Stimulated activated CD4-positive, alpha-beta T cell treated with anti-CD3 and anti-CD28 coated beads, Interleukin-2, amount 100 ng/mL, for 24 hours (primary cell): ENCODE measurements around the gene NR2F6.
A peak's percentile ranks its signal among the peaks of the same experiment; 100 is the strongest.
"Not testable (repeated sequence)": the region's sequence is repeated elsewhere in the genome, so short reads cannot be mapped to it uniquely, and the experiment has no call there.

Experiments
- DNase-seq, 2 donors: peaks; one replicate each; pipeline ENCODE4 v3.0.0-alpha.2; 2020

The NR2F6 gene

DNA sequence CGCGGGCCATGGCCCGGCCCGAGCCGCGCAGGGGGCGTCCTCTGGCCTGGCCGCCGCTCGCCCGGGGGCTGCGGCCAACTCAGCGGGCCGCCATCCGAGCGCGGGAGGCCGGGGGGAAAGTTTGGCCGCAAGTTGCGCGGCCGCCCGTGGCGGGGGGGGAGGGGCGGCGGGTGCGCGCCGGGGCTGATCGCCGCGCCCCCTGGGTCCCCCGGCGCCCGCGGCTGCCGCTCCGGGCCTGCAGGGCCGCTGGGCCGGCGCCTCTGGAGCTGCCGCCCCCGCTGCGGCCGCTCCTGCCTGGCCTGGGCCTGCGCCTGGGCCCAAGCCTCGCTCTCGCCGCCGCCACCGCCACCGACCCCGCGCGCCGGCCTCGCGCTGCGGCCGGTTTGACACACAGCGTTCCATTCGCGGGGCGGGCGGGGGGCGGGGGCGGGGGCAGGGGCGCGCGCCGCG, at the start of gene NR2F6:
Gene NR2F6, minus strand, starts transcription at position 385 of the 450 bp plus-strand sequence. CDS start 699 bp downstream, outside the sequence.
- no peak for DNase-seq

DNA sequence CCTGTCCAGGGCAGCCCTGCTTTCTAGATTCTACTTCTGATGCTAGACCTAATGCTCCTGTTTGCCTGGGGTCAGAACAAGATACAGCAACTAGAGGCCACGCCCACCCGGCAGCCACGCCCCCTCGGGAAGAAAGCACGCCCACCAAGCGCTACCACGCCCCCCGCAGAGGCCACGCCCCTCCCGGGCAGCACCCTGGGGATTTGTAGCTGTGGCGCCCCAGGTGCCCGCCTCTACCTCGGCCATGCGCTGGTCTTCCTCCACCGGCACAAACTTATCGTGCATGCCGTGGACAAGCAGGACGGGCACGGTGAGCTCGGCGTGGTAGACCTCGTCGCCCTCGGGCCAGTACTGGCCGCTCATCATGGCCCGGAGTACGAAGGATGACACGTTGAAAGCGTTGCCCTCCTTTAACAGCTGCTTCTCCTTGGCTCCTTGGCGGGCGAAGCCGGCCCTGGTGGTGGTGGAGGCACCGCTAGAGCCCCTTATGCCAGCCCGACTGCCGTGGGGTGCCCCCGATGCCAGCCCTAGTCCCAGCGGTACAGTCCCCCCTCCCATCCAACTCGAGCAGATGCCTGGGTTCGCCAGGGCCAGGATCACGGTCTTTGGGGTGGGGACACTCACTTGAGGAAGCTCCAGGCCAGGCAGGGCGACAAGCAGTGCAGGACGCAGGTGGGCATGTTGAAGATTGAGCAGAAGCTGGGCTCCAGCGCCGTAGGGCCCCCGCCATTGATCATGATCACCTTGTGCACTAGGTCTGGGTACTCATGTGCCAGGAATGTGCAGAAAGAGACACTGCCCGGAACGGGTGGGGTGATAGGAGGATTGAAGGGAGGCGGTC, 48.6 kb upstream of the NR2F6 start:
- DNase-seq, result peak; percentile 67 to 76

DNA sequence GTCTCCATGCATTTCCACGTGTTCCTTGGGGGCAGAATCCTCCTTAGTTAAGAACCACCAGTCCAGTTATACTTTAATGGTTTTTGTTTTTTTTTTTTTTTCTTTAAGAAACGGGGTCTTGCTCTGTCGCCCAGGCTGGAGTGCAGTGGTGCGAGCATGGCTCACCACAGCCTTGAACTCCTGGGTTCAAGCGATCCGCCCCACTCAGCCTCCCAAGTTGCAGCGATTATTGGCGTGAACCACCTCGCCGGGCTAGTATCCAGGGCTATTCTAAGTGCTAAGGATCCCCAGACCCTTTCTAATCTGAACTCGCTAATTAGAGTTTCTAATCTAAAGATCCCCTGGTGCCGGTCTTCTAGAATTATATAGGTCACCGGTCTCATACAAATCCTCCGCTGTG, 47.9 kb upstream of the NR2F6 start:
- no peak for DNase-seq

DNA sequence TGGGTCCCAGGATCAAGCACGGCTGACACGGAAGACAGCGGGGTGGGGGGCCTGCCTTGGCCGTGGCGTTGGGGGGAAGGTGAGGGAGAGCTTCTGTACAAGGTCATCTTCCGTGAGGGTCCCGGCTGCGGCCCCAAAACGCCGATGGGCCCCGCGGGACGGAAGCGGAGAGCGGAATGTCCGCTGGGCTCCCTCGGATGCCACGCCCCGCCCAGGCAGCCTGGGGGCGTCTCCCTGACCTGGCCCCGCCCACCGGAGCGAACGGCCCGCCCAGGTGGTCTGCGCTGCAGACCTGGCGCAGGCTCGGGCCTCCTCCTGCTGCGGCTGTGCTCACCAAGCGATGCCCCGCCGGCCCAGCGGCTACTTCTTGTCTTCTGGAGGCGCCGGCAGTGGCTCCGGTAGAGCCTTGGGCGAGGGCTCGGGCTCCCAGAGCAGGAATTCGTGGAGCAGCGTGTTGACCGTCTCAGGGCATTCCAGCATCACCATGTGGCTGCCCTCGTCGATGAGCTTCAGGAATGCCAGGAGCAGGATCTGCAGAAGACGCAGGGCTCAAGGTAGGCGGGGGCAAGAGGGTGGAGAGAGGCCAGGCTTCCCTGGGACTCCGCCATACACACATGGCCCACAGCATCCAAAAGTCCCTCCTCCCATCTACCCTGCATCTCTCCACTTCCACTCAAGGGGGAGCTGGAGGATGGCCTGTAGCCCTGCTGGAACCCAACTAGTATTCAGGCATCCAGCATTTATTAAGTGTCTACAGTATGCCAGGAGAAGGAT, 46.8 kb upstream of the NR2F6 start:
- DNase-seq, result peak; percentile 84 to 88

DNA sequence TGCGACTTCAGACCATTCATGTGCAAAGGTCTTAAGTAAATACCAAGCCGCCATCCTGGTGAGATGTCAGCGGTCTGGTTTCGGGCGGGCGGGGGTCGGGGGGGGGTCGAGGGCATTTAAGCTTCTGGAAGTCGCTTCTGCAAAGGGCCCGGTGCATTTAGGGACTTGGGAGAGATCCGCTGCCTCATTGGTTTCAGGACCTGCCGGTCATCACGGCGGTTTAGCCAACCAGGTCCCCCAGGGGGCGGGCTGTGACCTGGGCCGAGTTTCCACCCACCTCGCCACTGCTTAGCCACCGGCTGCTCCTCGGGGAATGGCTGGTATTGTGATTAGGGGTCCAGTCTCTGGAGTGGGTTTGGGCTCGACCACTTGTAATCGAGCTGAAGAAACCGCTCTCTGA, 43.8 kb upstream of the NR2F6 start:
- DNase-seq, result peak; percentile 59 to 77

DNA sequence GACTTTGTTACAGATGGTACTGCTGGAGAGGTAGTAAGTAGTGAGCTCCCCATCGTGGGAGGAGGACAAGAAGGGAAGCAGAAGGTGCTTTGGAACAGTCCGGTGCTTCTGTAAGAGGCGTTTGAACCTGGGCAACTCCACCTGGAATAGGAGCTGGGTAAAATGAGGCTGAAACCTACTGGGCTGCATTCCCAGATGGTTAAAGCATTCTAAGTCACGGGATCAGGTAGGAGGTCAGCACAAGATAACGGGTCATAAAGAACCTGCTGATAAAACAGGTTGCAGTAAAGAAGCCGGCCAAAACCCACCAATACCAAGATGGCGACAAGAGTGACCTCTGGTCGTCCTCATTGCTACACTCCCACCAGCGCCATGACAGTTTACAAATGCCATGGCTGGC, 41.0 kb upstream of the NR2F6 start:
- DNase-seq, result no peak

DNA sequence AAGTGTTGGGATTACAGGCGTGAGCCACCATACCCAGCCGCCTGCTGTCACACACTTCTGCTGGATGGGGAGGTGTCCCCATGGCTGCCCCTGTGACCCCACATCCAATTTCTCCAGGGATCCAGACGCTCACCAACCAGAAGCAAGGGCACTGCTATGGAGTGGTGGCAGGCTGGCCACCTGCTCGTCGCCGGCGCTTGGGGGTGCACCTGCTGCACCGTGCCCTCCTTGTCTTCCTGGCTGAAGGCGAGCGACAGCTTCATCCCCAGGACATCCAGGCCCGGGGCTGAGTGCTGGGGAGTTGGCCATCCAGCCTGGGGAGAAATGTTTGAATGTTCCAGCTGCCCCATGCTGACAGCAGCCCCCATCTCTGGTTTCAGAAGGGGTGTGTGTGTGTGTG, 40.5 kb upstream of the NR2F6 start:
- DNase-seq, result no peak

DNA sequence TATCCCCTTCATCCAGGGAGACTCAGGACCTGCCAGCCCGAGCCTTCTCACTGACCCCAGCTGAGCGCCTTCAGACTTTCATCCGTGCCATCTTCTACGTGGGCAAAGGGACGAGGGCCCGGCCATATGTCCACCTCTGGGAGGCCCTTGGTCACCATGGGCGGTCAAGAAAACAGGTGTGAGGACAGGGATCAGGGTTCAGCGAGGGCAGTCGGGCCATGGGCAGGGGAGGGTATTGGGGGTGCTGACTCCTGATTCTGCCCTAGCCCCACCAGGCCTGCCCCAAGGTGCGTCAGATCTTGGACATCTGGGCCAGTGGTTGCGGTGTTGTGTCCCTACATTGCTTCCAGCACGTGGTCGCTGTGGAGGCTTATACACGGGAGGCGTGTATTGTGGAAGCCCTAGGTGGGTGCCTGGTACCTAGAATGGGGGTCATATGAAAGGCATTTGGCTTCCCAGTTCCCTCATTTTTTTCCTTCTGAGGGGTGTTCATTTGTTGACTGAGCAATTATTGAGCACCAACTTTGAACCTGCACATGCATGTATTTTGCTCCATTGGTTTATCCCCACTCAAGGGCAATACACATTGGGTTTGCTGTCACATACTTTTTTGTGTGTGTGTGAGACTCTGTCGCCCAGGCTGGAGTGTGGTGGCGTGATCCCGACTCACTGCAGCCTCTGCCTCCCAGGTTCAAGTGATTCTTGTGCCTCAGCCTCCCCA, 39.9 kb upstream of the NR2F6 start:
- DNase-seq, result no peak

DNA sequence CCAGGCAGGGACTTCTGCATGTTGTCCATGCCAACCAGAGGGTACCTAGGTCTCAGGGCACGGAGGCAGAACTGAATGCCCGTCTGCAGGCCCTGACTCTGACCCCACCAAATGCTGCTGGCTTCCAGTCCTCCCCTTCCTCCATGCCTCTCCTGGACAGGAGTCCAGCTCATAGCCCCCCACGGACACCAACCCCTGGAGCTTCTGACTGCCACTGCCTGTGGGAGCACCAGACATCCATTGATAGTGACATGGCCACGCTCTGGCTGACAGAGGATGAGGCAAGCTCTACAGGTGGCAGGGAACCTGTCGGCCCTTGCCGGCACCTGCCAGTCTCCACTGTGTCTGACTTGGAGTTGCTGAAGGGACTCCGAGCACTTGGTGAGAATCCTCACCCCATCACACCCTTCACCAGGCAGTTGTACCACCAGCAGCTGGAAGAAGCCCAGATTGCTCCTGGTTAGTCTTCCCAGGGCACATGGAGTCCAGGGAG, 37.8 kb upstream of the NR2F6 start:
- no peak for DNase-seq

DNA sequence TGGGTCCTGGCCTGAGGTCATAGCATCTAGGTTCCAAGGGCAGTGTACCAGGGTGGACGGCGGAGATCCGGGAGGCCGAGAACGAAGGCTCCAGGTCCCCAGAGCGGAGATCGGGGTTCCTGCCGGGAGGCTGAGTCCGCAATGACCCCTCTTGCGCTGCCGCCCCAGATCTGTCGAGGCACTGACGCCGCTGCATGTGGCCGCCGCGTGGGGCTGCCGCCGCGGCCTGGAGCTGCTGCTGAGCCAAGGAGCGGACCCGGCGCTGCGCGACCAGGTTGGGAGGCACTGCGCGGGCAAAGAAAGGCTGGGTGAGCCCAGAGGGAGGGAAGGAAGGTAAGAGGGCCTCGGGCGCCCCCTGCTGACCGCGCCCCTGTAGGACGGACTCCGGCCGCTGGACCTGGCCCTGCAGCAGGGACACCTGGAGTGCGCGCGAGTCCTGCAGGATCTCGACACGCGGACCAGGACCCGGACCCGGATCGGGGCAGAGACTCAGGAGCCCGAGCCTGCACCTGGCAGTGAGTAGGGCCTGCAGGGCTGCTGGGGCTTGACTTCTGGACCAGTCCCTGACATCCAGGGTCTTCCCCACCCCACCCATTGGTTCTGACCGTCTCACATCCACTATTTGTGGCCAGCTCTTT, 36.9 kb upstream of the NR2F6 start:
- peak; percentile 85 to 87 for DNase-seq

DNA sequence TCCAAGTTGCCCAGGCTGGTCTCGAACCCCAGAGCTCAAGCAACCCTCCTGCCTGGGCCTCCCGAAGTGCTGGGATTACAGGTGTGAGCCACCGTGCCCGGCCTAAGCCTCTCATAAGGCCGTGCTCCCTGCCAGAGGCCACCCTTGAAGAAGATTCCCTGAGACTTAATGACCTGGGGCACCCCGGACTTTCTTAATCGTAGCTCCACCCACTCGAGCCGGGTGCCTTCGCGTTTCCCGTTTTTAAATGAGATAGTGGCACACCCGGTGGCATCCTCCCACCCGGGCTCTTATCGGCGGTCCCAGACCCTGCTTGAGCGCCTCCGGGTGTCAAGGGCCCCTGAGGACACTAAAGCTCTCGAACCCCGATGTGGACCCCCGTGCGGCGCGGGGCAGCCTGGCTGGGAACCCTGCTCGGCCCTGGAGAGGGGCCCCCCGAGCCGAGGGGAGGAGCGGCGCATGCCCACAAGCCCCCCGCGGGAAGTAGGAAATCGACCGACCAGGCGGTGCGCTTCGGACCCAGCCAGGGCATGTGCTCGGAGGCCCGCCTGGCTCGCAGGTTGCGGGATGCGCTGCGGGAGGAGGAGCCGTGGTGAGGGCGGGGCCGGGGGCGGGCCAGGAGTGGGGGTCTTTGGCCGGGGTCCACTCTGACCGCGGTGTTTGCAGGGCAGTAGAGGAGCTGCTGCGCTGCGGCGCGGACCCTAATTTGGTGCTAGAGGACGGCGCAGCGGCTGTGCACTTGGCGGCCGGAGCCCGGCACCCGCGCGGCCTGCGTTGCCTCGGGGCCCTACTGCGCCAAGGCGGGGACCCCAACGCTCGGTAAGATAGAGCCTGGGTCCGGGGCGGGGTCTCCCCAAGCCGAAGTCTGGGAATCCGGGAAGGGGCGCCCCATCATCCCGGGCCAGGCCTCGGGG, 35.9 kb upstream of the NR2F6 start, which contains the start of gene ANKLE1:
Gene ANKLE1, plus strand, starts transcription at position 511 of the 914 bp plus-strand sequence. Its CDS starts 20 bp downstream, at position 531.
- DNase-seq, result peak; percentile 55 to 71

DNA sequence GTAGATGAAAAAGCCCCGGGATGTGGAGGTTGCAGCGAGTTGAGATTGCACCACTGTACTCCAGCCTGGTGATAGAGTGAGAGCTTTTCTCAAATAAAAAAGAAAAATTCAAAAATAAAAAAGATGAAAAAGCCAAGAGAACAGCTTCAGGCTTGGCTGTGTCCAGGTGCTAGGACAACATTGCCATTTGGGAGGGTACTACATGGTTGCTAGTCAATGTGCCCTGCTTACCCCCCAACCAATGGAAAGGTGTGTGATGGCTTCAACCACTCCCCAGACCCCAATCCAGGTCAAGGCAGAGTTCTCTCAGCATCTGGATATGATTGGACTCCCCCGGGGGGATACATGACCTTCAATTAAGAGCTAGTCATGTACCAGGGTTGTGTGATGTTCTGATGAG, 33.7 kb upstream of the NR2F6 start:
- no peak for DNase-seq

DNA sequence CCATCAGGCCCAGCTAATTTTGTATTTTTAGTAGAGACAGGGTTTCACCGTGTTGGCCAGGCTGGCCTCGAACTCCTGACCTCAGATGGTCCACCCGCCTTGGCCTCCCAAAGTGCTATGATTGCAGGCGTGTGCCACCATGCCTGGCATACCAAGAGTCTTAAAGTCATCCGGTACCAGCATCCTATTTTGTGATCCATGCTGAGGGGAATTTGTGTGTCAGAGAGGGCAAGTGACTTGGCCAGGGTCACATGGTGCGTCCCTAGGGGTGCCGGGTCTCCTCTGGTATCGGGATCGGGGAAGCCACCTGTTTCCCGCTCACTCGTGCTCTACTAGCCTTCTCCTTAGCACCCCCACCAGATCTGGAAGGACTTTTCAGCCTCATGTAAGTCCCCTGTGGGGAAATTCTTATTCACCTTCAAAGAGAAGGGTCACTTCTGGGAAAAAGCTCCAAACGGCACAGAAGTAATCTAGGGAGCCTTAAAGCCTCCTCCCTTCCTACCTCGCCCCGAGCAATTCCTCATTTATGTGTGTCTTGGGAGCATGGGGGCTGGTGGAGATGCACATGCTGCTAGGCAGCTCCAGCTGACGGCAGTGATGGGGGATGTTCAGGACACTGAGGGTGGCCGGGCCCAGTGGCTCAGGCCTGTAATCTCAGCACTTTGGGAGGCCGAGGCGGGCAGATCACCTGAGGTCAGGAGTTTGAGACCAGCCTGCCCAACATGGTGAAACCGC, 29.9 kb upstream of the NR2F6 start:
- no peak for DNase-seq

DNA sequence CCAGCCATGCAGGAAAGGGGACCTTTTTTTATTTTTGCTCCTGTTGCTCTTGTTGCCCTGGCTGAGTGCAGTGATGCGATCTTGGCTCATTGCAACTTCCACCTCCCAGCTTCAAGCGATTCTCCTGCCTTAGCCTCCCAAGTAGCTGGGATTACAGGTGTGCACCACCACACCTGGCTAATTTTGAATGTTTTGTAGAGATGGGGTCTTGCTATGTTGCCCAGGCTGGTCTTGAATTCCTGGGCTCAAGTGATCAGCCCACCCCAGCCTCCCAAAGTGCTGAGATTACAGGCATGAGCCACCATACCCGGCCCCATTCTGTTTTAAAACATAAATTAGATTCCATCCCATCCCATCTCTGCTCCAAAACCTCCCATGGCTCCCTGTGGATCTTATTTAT, 29.2 kb upstream of the NR2F6 start:
- not testable (repeated sequence) for DNase-seq

DNA sequence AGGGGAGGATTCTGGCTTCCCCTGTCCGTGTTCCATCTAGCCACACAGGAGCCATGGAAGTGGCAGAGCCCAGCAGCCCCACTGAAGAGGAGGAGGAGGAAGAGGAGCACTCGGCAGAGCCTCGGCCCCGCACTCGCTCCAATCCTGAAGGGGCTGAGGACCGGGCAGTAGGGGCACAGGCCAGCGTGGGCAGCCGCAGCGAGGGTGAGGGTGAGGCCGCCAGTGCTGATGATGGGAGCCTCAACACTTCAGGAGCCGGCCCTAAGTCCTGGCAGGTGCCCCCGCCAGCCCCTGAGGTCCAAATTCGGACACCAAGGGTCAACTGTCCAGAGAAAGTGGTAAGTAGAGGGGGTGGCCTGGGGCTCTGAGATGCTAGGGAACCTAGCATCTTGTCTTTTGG, 23.0 kb upstream of the NR2F6 start:
- DNase-seq, result no peak

DNA sequence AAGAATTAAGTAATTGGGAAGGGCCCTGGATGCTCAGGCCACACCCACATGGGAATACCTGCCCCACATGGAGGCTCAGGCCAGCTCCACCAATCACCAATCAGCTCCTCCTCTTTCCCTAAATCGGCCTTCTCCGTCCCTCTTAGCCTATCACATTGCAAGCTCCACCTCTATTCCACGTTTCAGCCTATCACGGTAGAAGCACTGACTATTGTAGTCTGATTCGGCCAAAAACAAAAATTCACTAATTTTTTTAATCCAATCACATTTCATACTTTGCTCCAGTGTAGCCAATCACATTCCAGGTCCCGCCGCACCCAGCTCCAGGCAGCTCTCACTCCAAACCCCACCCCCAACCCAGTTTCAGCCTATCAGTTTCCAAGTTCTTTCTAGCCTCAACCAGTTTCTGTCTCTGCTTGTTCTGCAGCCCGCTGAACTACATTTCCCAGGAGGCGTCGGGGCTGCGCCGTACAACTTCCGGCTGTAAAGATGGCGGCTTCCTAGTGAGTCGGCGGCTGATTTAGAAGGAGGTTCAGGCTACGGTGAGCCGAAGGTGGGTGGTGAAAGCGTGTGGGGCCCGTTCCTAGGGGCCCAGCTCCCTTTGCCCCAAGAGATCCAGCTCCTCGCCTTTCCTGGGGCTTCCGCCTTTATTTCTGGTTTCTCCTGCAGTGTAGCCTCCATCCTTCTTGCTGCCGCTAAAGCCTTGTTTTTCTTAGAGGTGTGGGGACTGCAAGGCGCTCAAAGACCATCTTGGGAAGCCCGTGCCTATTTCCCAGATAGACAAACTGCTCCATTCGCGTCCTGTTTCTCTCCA, 21.5 kb upstream of the NR2F6 start, which contains the start of gene BABAM1:
Gene BABAM1, plus strand, starts transcription at position 469 of the 814 bp plus-strand sequence. CDS start 1,364 bp downstream, outside the sequence.
- peak; percentile 91 to 95 for DNase-seq

DNA sequence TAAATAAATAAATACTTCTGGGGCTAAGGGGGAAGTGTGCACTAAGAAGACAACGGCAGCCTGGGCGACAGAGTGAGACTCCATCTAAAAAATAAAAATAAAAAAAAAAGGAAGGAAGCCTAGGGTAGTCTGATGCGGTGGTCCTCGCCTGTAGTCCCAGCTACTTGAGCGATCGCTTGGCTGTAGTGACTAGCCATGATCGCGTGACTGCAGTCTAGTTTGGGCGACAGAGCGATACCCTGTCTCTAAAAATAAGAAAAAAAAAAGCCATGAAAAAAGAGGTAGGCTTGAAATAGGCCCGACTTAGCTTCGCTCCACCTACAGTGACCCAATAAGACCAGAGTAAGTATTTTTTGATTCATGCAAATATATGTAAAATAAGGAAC, 20.9 kb upstream of the NR2F6 start:
- DNase-seq, result no peak

DNA sequence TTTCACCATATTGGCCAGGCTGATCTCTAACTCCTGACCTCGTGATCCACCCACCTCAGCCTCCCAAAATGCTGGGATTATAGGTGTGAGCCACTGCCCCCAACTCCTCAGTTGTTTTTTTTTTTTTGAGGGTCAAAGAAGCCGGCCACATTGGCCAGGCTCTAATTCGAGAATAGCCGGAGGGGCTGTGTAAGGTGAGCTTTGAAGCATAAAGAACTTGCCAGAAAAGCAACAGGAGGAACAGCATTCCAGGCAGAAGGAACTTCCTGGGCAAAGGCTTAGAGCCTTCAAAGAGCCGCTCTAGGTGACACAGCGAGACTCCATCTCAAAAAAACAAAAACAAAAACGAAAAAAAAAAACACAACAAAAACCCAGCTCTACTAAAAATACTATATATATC, 20.3 kb upstream of the NR2F6 start:
- DNase-seq, result no peak

DNA sequence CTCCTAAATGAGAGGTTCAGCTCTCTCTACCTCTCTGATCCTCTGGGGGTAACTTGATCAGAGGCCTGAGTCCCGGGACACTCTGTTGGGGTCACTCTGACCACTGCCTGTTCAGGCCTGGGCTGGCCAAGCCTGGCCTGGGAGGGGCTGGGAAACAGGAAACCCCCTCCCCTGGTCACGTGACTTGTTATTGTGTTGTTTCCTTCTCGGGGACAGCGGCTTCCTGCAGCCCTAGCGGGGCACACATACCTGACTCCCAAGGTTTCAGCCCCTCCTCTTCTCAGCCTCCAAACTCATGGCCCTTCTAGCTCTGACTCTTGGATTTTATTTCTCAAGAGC, 18.9 kb upstream of the NR2F6 start, which contains the start of gene USHBP1:
Gene USHBP1, minus strand, starts transcription at position 105 of the 339 bp plus-strand sequence. CDS start 446 bp downstream, outside the sequence.
- DNase-seq, result no peak
